ENCODE data around the gene MOG. TPM values are rescaled to one million over a fixed set of nuclear protein-coding genes. Genes with fewer than 3 reads are reported as not detected.
"Not testable (repeated sequence)": the region's sequence is repeated elsewhere in the genome, so short reads cannot be mapped to it uniquely, and the experiment has no call there.

MOG gene
- total RNA-seq, 2 experiments from 2014 or later = not detected

DNA sequence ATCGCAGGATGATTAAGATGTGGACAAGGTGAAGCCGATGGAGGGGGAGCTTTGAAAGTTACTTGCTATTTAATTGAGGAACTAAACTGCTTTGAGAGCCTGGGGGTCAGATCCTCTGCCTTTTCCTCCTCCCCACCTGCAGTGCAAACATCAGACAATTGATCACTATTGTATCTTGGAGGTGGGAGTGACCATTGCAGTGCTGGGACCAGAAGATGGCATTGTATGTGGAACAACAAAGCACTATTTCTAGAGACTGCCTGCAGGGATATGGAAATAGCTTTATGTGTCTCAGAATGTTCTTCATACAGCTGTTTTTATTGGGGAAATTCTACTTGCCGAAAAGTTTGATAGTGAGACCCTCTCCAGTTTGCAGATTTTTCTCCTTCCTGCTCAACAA lies 4.2 kb downstream of the MOG start:
- no peak overlapping the region for H3K4me2 ChIP-seq (ENCODE audit: low read length)
- H3K36me3 ChIP-seq (ENCODE audit: insufficient read depth, low read length) = no peaks in the 10 kb centered on the region
- no peak for DNase-seq (ENCODE audit: low spot score)
- H2AFZ ChIP-seq (ENCODE audit: low read length) = no peak overlapping the region
- no peaks in the 10 kb centered on the region for H3K9me3 ChIP-seq (ENCODE audit: low read length)
- no peak overlapping the region for H3K27ac ChIP-seq (ENCODE audit: low read depth, low read length, poor library complexity, severe bottlenecking)
- H3K4me3 ChIP-seq (ENCODE audit: low read depth, low read length, poor library complexity, severe bottlenecking) = no peak overlapping the region
- intact Hi-C loops (cut with micrococcal nuclease; ENCODE audit: unreplicated experiment) = no loop called here
- BruUV-seq (replicated peaks) = no TSS peak
- POLR2A ChIA-PET = no interaction called here
- no peaks in the 10 kb centered on the region for H3K4me1 ChIP-seq (ENCODE audit: insufficient read depth, low read length, poor library complexity, severe bottlenecking)
- CTCF ChIA-PET (ENCODE audit: unreplicated experiment) = no interaction called here
- no peaks in the 10 kb centered on the region for H4K20me1 ChIP-seq (ENCODE audit: insufficient read depth, low read length)
- TF ChIP-seq, protein P1, sequence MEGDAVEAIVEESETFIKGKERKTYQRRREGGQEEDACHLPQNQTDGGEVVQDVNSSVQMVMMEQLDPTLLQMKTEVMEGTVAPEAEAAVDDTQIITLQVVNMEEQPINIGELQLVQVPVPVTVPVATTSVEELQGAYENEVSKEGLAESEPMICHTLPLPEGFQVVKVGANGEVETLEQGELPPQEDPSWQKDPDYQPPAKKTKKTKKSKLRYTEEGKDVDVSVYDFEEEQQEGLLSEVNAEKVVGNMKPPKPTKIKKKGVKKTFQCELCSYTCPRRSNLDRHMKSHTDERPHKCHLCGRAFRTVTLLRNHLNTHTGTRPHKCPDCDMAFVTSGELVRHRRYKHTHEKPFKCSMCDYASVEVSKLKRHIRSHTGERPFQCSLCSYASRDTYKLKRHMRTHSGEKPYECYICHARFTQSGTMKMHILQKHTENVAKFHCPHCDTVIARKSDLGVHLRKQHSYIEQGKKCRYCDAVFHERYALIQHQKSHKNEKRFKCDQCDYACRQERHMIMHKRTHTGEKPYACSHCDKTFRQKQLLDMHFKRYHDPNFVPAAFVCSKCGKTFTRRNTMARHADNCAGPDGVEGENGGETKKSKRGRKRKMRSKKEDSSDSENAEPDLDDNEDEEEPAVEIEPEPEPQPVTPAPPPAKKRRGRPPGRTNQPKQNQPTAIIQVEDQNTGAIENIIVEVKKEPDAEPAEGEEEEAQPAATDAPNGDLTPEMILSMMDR (conservative IDR thresholded peaks at IDR 0.05; ENCODE audit: low read length) = no peak
- no peak for TF ChIP-seq EZH2phosphoT487 (IDR thresholded peaks at IDR 0.05; ENCODE audit: borderline replicate concordance, low read depth, low read length)
- H3K79me2 ChIP-seq (ENCODE audit: insufficient read depth, low read depth, low read length) = no peaks in the 10 kb centered on the region
- H3K9me2 ChIP-seq (ENCODE audit: insufficient read depth, low read length) = no peaks in the 10 kb centered on the region

DNA sequence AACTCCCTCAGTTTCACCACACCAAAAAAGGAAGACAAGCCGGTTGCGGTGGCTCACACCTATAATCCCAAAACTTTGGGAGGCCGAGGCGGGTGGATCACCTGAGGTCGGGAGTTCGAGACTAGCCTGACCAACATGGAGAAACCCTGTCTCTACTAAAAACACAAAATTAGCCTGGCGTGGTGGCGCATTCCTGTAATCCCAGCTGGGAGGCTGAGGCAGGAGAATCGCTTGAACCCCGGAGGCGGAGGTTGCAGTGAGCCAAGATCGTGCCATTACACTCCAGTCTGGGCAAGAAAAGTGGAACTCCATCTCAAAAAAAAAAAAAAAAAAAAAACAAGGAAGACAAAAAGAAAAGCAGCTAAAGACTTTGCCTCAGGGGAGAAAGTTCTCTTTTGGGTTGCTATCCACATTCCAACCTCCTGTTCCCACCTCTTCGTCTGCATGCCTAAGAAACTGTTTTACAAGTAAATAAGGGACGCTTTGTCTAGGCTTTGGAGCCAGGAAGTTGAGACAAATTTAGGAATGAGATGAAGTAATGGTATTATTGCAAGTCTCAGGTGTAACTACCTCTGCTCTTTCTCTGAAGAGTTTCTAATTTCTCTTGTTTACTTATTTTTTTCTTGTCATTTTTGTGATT lies 4.7 kb downstream of the MOG start:
- H3K9me2 ChIP-seq (ENCODE audit: insufficient read depth, low read length); H3K79me2 ChIP-seq (ENCODE audit: insufficient read depth, low read depth, low read length); H3K9me3 ChIP-seq (ENCODE audit: low read length); H4K20me1 ChIP-seq (ENCODE audit: insufficient read depth, low read length); H3K27ac ChIP-seq (ENCODE audit: low read depth, low read length, poor library complexity, severe bottlenecking); H3K4me1 ChIP-seq (ENCODE audit: insufficient read depth, low read length, poor library complexity, severe bottlenecking); intact Hi-C loops (cut with micrococcal nuclease; ENCODE audit: unreplicated experiment); BruUV-seq (replicated peaks); H2AFZ ChIP-seq (ENCODE audit: low read length); H3K36me3 ChIP-seq (ENCODE audit: insufficient read depth, low read length); DNase-seq (ENCODE audit: low spot score); H3K4me3 ChIP-seq (ENCODE audit: low read depth, low read length, poor library complexity, severe bottlenecking); H3K4me2 ChIP-seq (ENCODE audit: low read length); POLR2A ChIA-PET: not testable (repeated sequence)
- CTCF ChIA-PET (ENCODE audit: unreplicated experiment) = interaction anchor here (1.1 kb wide), 1 partner anchor 11 kb away, joined by 3 read pairs; no protein-coding TSS in a partner anchor

DNA sequence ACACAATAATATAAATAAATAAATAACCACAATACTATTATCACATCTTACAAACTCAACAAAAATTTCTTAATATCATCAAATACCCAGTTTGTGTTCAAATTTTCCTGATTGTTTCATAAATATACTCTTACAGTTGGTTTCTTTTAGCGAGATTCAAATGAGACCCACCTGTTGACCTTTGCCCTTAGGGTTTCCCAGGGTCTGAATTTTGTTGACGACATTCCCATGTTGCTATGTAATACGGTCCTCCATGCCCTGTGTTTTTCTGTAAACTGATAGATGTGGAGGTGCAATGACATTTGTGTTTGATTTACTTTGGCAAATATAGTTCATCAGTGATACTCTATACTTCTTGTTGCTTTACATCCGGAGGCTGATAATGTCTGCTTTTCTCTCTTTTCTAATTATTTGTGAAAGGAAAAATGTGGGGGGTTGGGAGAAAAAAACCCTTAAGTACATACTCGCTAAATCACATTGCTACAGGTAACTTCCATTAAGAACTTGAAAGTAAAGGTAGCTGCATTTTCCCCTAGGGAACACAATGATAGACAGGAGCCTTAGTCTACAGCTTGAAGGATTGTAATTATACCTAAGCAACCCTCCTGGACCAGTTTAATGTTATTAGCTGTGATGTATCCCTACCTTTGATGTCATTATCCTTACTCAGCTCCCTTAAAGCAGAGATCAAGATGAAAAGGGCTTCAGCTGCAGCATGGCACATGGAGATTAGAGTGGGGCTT lies 6.6 kb downstream of the MOG start:
- BruUV-seq (replicated peaks) = no TSS peak

More for the DNA sequence above, 6.6 kb downstream of the MOG start:
- Histone ChIP-seq H4K20me1 (ENCODE audit: insufficient read depth, low read length) (no peaks in the 10 kb centered on the region), H3K4me3 (ENCODE audit: low read depth, low read length, poor library complexity, severe bottlenecking) (no peak overlapping the region), H3K27ac (ENCODE audit: low read depth, low read length, poor library complexity, severe bottlenecking) (no peak overlapping the region), H3K4me2 (ENCODE audit: low read length) (no peak overlapping the region), H3K9me2 (ENCODE audit: insufficient read depth, low read length) (no peaks in the 10 kb centered on the region), H3K4me1 (ENCODE audit: insufficient read depth, low read length, poor library complexity, severe bottlenecking) (no peaks in the 10 kb centered on the region), H3K36me3 (ENCODE audit: insufficient read depth, low read length) (no peaks in the 10 kb centered on the region), H3K9me3 (ENCODE audit: low read length) (no peaks in the 10 kb centered on the region), H2AFZ (ENCODE audit: low read length) (no peak overlapping the region), H3K79me2 (ENCODE audit: insufficient read depth, low read depth, low read length) (no peaks in the 10 kb centered on the region)
- no peak for TF ChIP-seq EZH2phosphoT487 (IDR thresholded peaks at IDR 0.05; ENCODE audit: borderline replicate concordance, low read depth, low read length)
- TF ChIP-seq, protein P1 (conservative IDR thresholded peaks at IDR 0.05; ENCODE audit: low read length) = no peak
- intact Hi-C loops (cut with micrococcal nuclease; ENCODE audit: unreplicated experiment) = no loop called here
- no peak for DNase-seq (ENCODE audit: low spot score)
- CTCF ChIA-PET (ENCODE audit: unreplicated experiment) = no interaction called here
- POLR2A ChIA-PET = interaction anchor here (0.7 to 1.3 kb wide), 2 partner anchors 10 to 584 kb away, joined by 3 to 4 read pairs; no protein-coding TSS in a partner anchor

Data from OCI-LY7 (cell line).